Adipose tissue (tissue), 3 donors: ENCODE results near the gene CBFA2T3. TPM values are rescaled to one million over a fixed set of nuclear protein-coding genes. Genes with fewer than 3 reads are reported as not detected.
"Not testable (repeated sequence)": the region's sequence is repeated elsewhere in the genome, so short reads cannot be mapped to it uniquely, and the experiment has no call there.

ENCODE experiments used
- H3K27ac ChIP-seq: one replicate; pipeline ENCODE4 v1.5.1; 2013; ENCODE audit warnings: low read depth, low read length
- WGBS, 3 donors: extraction: QIAGEN DNeasy Blood & Tissue Kit; methylation state at CpG; one replicate each; pipeline ENCODE4 v1.1.7; 2013; 5-methylcytosine and 5-hydroxymethylcytosine counted together
- polyA plus RNA-seq, 3 donors: library from polyadenylated mRNA; stranded (reverse); fragments of 200-250 nt; gene quantifications; one replicate each; pipeline ENCODE4 v1.2.3, GENCODE V29; 2013
- donor health status: healthy with polysubstance abuse.
- donor health status: Bipolar disorder and iron deficiency.
- donor health status: healthy.

The CBFA2T3 gene
- polyA plus RNA-seq, 3 donors, result 7.7 to 19.6 (median 10.7) TPM

DNA sequence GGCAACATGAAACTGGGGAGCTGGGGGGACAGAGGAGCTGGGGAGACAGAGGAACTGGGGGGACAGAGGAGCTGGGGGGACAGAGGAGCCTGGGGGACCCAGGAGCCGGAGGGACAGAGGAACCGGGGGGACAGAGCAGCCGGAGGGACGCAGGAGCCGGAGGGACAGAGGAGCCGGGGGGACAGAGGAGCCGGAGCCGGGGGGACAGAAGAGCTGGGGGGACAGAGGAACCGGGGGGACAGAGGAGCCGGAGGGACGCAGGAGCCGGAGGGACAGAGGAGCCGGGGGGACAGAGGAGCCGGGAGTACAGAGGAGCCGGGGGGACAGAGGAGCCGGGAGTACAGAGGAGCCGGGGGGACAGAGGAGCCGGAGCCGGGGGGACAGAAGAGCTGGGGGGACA is 25.1 kb upstream of the CBFA2T3 start:
- WGBS, 3 donors, result 86 to 93% (median 88%) methylated on average over 15 to 19 of the region's 19 CpGs
- not testable (repeated sequence) for H3K27ac ChIP-seq

DNA sequence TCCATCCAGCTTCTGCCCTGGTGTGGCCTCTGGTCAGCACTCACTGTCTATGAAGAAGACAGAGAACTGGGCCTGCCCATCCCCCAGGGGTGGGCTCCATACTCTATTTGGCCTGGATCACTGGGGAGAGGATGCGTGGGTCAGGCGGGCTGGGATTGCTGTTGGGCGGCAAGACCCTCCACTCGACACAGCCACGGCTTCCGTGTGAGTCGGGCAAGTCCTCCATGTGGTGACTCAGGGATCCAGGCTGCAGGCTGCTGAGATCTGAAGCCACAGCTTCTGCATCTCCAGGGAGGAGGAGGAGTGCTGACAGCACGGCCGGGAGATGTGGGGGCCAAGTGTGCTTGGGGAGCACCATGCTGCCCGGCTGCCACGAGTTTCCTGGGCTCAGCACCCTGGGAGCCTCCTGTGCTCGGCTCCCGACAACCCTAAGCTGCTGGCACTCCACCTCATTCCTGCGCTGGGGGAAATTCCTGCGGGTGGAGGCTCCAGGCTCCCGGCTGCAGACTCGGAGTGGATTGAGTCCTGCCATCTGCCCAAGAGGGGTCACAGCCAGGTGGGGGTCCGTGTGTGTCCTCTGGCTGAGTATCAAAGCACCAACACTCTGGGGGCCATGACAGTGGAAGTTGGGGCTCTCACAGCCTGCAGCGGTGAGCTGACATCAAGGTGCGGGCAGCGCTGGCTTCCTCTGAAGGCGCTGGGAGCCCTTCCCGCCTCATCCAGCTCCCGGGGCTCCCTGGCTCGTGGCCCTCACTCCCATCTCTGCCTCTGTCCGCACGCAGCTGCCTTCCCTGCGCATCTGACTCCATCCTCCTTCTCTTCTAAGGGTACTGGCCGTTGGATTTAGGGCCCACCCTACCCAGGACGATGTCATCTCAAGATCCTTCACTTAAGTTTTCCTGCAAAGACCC is 24.4 kb upstream of the CBFA2T3 start:
- H3K27ac ChIP-seq, result no peak overlapping the region
- 49 to 71% (median 67%) methylated on average over 30 of the region's 30 CpGs for WGBS, 3 donors

DNA sequence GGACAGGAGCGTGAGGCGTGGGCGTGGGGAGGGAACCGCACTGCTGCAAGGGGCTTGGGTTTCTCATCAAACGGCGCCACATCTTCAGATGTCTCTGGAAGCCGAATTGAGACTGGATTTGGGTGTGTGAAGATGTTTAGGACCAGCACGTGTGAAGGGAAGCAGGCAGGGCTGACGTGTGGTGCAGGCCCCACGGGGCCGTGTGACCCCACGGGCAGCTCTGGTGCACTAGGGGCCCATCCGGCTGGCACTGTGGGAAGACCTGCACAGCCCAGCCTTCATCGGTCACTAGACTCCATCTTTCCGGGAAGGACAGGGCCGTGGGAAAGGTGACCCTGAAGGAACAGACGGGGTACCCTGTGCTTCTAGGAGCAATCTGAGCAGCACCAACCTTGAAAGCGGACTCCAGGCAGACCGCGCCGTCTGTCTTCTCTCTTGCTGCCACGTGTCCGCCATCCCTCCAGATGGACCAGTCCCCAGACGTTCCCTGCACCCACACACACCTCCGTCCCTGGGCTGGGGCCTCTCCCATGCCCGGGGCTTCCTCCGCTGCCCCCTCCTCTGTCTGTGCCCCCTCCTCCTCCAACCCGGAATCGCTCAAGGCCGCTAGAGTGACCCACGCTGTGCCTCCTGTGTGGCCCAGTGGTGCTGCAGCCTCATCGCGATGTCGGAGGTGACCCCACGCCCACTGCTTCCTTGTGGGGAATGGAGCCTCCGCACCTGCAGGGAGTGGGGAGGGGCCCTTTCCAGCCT is 23.4 kb upstream of the CBFA2T3 start:
- no peak overlapping the region for H3K27ac ChIP-seq
- WGBS, 3 donors, result 72 to 86% (median 84%) methylated on average over 35 to 36 of the region's 36 CpGs

DNA sequence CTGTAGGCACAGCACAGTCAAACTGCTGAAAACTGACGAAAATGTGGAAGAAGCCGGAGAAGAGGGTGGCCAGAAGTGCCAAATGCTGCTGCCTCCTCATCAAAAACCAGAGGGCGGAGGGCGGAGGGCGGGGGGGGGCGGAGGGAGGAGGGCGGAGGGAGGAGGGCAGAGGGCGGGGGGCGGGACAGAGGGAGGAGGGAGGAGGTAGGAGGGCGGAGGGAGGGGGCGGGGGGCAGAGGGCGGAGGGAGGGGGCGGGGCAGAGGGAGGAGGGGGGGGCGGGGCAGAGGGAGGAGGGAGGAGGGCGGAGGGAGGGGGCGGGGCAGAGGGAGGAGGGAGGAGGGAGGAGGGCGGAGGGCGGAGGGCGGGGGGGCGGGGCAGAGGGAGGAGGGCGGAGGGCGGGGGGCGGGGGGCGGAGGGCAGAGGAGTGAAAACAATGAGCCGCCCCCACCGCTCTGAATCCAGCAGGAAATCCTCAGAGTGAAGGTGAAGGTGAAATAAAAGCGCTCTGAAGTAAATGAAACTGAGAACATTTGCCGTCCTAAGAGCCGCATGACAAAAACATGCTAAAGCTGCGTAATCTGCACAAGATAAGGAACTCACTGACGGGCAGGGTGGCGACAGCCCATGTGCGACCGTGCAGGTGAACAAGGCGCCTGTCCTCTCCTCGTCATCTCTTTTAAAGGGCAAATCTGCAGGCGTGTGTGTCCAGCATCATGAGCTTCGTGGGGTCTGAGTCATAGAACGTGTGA is 22.6 kb upstream of the CBFA2T3 start:
- WGBS, 3 donors, result 32 to 49% (median 45%) methylated on average over 18 to 22 of the region's 39 CpGs
- H3K27ac ChIP-seq, result no peak overlapping the region

DNA sequence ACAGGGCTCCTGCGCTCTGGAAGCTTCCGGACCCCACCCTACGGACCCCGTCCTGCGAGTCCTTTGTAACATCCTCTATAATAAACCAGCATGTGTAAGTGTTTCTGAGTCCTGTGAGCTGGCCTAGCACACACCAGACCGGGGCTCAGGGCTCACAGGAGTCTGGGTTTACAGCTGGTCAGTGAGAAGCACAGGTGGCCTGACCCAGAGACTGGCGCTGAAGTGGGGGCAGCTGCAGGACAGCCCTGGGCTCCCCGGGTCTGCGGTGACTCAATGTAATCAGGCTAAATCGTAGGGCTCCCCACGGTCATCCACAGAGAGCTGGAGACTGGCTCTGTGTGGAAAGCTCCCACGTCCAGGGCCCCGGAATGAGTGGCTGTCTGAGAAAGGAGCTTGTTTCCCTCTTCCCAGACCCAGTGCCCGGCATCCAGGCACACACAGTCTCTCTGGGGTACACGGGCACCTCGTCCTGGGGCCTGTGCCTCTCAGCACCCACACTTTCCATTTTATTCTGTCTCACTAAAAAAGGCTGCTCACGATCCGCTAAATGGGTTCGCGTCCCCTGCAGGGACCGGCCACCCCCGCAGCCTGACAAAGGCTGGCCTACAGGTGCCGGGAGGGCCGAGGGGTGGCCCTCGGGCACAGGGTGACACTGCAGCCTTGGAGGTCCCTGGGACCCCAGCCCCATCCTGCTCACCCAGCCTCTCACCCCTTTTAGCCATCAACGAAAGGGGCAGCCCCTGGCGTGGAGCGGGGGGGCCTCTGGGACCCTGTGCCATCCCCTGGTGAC is 18.9 kb upstream of the CBFA2T3 start:
- no peak overlapping the region for H3K27ac ChIP-seq
- 82 to 89% (median 88%) methylated on average over 28 of the region's 28 CpGs for WGBS, 3 donors

DNA sequence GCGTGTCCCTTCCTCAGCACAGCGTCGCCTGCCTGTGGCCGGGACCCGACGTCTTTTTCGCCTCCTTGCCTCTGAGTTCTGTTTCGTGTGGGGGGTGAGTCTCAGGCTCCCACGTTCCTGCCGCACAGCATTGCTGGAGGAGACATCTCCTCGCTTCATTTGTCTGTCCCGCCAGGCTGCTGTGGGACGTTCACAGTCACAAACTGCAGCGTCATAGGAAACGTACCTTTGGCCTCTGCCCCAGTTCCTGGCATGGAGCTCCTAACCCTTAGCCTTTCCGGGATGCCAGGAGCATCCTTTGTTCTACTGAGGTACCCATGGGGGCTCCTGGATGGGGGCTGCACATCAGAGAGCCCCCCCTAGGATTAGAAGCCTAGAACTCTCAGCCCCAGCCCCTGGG is 18.2 kb upstream of the CBFA2T3 start:
- no peak overlapping the region for H3K27ac ChIP-seq
- WGBS, 3 donors, result 56 to 71% (median 71%) methylated on average over 16 of the region's 16 CpGs

DNA sequence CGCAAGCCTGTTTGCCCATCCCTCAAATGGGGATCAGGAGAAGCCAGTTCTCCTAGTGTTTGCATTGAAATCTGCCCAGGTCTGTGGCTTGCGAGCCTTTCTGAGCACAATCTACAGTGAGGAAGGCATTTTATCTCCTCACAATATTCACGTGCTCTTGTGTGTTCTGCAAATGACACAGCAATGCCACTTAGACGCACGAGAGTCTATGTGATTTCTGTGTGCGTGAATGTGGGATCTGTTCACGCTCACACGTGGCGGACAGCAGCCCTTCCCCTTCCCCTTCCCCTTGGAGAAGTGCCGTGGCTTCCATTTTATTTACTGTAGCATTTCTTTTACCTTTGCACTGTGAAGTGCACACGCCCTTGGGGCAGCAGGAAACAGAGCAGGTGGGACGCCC is 17.7 kb upstream of the CBFA2T3 start:
- no peak overlapping the region for H3K27ac ChIP-seq
- WGBS, 3 donors, result 41 to 49% (median 43%) methylated on average over 12 of the region's 12 CpGs

DNA sequence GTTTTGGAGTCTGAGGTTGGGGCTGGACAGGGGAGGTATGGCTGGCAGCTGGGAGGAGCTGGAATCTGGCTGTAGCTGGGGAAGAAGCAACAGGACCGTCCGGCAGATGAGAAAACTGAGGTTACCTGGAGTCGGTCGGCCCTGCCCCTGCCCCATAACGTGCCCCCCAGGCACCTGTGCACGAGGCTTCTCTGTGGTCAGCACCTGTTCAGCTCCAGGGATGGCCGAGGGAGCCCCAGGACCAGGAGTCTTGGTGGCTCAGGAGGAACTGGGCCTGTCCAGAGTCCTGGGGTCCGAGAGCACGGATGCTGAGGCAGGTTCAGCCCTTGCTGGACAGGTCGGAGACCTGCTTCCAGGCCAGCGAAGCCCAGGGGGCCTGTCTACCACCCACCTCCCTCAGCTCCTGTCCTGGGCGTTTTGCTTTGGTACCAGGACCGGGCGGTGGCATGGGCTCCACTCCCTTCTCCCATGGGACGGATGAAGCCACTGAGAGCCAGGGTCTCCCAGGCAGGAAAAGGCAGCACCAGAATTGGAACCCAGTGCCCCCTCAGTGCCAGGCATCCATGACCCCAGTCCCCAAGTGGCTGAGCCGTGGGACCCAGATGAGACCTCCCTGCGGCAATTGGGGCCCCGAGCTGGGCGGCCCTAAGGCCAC is 17.1 kb upstream of the CBFA2T3 start:
- no peak overlapping the region for H3K27ac ChIP-seq
- WGBS, 3 donors, result 69 to 73% (median 70%) methylated on average over 19 of the region's 19 CpGs

DNA sequence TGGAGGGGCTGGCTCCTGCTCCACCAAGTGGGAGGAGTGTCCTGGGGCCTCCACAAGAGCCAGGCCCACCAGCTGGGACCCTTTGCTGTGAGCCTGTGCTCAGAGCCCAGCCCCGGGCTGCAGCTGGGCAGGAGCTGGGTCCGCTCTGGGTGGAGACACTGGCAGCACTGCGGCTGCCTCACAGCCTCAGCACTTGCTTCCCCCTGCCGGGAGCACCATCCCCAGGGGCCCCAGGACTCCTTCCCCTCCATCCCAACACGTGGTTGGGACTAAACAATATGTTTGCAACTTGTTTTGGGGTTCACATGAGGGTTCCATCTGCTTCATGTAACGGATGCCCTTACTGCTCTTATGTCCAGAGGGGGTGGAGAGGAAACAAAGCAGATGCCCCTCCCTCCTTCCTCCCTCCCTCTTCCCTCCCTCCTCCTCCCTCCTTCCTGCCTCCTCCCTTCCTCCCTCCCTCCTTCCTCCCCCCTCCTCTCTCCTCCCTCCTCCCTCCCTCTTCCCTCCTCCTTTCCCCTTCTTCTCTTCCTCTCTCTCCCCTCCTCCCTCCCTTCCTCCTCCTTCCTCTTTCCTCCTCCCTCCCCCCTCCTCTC is 16.3 kb upstream of the CBFA2T3 start:
- no peak overlapping the region for H3K27ac ChIP-seq
- 0 to 13% (median 3%) methylated on average over 6 of the region's 6 CpGs for WGBS, 3 donors

DNA sequence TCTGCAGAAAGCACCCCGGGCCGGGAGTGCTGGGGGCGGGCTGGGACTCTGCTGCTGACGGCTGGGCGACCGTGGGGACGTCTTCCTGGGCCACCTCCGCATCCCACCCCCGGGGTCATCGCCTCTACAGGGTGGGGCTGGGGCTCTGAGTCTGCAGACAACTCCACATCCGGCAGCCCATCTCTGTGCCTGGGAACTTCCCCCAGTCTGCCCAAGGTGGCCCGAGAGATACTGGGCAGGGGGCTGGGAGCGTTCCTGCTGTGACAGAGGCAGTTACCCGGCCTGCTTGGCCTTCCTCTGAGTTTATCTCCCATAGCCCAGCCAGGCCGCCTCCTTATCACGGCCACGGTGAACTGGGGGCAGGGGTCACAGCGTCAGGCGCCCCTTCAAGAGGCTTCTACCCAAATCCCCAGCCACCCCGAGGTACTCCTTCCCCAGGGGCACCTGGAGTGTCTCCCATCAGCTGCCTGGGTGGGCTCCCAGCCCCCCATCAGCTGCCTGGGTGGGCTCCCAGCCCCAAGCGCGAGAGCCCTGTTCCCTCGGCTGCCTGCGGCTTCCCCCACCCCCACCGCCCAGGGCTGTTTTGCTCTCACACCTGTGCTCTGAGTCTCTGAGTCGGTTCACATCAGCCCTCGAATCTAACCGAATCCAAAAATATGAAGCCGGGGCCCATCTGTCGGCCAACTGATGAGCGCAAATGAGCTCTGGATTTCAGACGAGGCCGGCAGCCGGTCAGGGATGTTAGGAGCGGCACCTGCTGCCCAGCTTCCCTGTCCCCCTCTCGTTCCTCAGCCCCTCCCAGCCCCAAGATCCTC is 15.6 kb upstream of the CBFA2T3 start:
- H3K27ac ChIP-seq, result no peak overlapping the region
- 40 to 54% (median 52%) methylated on average over 34 to 36 of the region's 36 CpGs for WGBS, 3 donors

DNA sequence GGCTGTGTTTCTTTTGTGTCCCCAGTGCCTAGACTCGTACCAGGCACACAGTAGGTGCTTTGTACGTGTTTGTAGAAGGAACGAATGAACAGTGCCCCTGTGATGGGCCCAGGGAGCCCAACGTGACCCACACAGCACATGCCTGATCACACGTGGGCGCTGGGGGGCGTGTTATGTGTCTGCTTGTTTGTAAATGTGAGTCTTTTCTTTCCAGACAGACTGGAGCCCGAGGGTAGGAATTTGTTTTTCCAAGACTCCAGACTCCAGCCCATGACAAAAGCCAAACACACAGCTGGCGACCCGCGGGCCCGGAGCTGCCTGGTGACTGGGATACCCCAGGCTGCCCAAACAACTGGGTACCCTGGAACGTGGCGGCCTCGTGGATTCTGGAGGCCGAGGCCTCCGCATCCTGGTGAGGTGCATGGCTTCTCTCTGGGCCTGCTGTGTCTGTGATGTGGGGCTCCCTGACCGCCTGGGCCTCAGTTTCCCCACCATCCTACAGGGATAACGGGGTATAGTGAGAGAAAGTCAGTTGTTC is 14.9 kb upstream of the CBFA2T3 start:
- no peak overlapping the region for H3K27ac ChIP-seq
- WGBS, 3 donors, result 77 to 85% (median 78%) methylated on average over 19 of the region's 19 CpGs

DNA sequence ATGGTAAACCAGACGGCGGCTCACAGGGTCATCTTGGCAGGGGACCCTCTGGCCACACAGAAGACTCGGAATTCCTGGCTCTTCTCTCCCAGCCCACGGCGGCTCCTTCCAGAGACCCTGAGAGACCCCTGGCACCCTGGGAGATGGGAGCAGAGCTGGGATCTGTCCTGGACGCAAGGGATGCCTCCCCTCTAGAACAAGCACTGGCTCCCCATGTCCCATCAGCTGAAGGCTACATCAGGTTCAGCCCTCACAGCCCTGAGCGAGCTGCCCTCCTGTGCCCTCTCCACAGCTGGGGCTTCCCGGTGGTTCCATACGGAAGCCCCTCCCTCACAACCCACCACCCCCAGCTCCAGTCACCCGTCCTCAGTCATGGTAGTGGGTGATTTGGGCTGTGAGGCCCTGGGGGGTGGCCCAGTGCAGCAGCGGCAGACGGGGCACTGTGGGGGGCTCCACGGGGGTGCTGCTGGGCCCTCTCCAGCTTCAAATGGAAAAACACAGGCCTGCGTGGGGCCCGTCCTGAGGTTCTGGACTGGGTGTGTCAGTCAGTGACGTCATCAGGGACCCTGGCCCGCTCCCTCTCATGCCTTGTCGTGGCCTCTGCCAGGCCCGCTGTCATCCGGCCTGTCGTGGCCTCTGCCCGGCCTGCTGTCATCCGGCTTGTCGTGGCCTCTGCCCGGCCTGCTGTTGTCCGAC is 13.0 kb upstream of the CBFA2T3 start:
- WGBS, 3 donors, result 80 to 88% (median 83%) methylated on average over 26 of the region's 26 CpGs
- no peak overlapping the region for H3K27ac ChIP-seq

DNA sequence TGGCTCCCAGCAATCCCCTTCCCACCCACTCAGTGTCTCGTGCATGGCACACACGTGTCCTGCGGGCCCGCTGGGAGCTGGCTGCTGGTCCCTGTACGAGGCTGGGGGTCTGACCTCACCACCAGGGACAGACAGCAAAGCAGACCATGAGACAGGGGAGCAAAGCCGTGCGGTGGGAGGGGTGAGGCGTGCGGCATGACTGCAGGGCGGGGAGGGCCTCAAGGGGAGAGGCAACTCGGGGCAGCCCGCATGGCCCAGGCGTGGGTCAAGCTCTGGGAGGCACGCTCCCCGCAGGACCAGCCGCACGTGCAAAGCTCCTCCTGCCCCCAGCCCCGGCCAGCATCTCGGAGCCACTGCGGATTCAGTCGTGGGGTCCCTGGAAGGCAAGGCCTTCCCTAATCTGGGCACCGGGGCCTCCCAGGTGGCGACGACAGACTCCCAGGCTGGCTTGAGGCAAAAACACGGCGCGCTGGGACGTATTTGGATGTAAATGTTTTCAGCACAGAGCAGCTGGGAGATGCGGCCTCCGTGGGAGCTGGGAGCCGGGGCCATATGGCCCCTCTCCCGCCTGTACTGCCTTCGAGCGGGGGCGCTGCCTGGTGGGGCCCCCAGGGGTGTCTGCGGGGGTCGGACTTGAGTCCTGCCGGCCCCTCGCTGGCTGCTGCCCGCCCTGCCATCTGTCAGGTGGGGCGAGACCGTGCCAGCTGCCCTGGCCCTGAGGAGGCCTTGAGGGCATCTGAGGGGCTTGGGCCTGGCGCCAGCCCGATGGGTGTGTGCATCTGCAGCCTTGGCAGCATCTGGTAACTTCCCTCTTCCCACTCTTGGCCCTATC is 12.2 kb upstream of the CBFA2T3 start:
- H3K27ac ChIP-seq, result no peak overlapping the region
- 62 to 70% (median 69%) methylated on average over 35 to 44 of the region's 44 CpGs for WGBS, 3 donors

DNA sequence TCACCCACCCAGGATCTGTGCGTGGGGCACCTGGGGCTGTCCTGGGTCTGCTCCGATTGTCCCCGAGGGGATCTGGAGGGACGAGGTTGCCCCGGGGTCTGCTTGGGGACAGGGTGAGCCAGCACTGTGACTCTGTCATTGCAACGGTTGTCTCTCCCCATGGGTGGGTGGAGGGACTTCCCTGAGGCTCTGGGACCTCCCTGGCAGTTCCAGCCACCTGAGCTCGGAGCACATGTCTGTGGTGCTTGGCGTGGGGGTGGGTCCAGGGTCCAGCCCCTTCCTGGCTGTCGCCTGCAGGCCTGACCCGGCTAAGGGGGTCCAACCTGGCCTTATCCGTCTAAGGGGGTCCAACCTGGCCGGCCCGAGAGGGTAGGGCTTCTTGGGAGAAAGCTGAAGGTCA is 8.5 kb upstream of the CBFA2T3 start:
- no peak overlapping the region for H3K27ac ChIP-seq
- WGBS, 3 donors, result 72 to 87% (median 80%) methylated on average over 13 of the region's 13 CpGs
